Thyroid gland (tissue), 4 donors: ENCODE measurements around the gene FAM53B. TPM values are rescaled to one million over a fixed set of nuclear protein-coding genes. Genes with fewer than 3 reads are reported as not detected.

Experiments used
- DNase-seq, 2 donors: peaks; one replicate each; pipeline ENCODE4 v3.0.0-alpha.2; 2019
- H3K27ac ChIP-seq, 3 donors: fragments of 200-600 bp; sonication (generic); 1 replicate in 2 of 3; 2 replicates in 1 of 3; pipeline ENCODE4 v1.5.1; 2016 to 2019; ENCODE audit warnings: mild to moderate bottlenecking in 1 of 3, moderate library complexity in 1 of 3
- H3K27me3 ChIP-seq: fragments of 200-600 bp; sonication (generic); one replicate; pipeline ENCODE4 v1.5.1; 2019
- H3K36me3 ChIP-seq, 2 donors: fragments of 200-600 bp; sonication (generic); one replicate each; pipeline ENCODE4 v1.5.1; 2016 to 2019
- H3K4me1 ChIP-seq, 2 donors: fragments of 200-600 bp; sonication (generic); one replicate each; pipeline ENCODE4 v1.5.1; 2017 to 2019
- H3K4me3 ChIP-seq, 3 donors: fragments of 200-600 bp; sonication (generic); replicated peaks in 1 of 3; 1 replicate in 2 of 3; 2 replicates in 1 of 3; pipeline ENCODE4 v1.5.1; 2016; ENCODE audit warnings: mild to moderate bottlenecking in 1 of 3
- H3K9me3 ChIP-seq: fragments of 200-600 bp; sonication (generic); one replicate; pipeline ENCODE4 v1.5.1; 2017
- POLR2A ChIP-seq, 2 donors: fragments of 450-650 bp; IDR thresholded peaks; one replicate each; pipeline ENCODE4 v1.6.1; 2017; ENCODE audit warnings: antibody characterized with exemption in 2 of 2, mild to moderate bottlenecking in 2 of 2, moderate library complexity in 1 of 2
- WGBS, 2 donors: methylation state at CpG; one replicate each; pipeline ENCODE4 v1.1.5; 2017; 5-methylcytosine and 5-hydroxymethylcytosine counted together
- intact Hi-C: fragments of 100-400 bp; cut with DNase I; formaldehyde crosslinking; loops from one replicate; pipeline ENCODE4 v1.15.1; 2023
- total RNA-seq, 4 donors: library from RNA; depleted of rRNA; stranded (reverse); fragments of >200 nt; gene quantifications; one replicate each; pipeline ENCODE4 v1.2.3, GENCODE V29; 2016
- TF ChIP-seq, protein P1 (sequence below), 6 experiments: fragments of 200-600 bp in 3 of 6; fragments of 450-650 bp in 3 of 6; sonication (generic) in 3 of 6; IDR thresholded peaks; one replicate each; pipeline ENCODE4 v1.5.1; 2016 to 2019; ENCODE audit warnings: antibody characterized with exemption in 6 of 6, mild to moderate bottlenecking in 2 of 6, inconsistent platforms in 1 of 6, moderate library complexity in 1 of 6

Gene FAM53B
- total RNA-seq, 4 donors from 2014 or later: 37.6 to 96.3 (median 80.4) TPM

DNA sequence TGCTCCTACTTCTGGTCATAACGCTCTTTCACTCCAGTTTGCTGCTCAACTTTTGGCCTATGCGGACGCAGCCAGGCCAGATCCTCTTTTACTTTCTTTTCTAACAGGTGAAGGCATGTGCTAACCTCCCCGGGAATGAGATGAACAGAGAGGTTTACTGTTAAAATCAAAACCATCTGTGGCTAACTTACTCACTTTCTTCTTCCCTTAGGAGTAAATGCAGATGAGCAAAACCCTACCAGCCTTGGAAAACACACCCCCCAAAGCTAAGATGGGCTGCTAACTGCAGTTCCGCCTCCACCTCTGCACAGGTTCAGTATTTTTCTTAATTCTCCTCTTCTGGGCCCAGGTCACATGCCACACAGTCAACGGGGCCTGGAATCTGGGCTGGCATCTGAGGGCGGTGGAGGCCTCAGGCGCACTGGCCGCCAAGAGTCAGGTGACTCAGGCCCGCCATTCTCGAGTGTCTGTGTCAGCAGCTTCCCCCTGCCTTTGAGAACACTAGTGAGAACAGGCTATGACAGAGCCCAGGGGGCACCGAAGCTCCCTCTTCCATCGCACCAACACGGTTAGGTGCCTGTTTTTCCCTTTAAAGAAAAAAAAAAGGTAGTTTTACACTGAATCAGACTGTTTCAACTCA, 11.1 kb downstream of the FAM53B start:
- intact Hi-C loops: no loop called here
- Histone ChIP-seq H3K4me3 (no peak overlapping the region), H3K4me1 (peaks cover 97 to 100% of the 10 kb centered on the region in 2 donors), H3K9me3 (no peaks in the 10 kb centered on the region), H3K27me3 (no peaks in the 10 kb centered on the region), H3K36me3 (no peaks in the 10 kb centered on the region), H3K27ac (peak overlapping the region; percentile 87 to 98 (median 93))
- peak; percentile 97 for DNase-seq
- WGBS, 2 donors: 31% methylated on average over 14 of the region's 14 CpGs
- TF ChIP-seq, protein P1, sequence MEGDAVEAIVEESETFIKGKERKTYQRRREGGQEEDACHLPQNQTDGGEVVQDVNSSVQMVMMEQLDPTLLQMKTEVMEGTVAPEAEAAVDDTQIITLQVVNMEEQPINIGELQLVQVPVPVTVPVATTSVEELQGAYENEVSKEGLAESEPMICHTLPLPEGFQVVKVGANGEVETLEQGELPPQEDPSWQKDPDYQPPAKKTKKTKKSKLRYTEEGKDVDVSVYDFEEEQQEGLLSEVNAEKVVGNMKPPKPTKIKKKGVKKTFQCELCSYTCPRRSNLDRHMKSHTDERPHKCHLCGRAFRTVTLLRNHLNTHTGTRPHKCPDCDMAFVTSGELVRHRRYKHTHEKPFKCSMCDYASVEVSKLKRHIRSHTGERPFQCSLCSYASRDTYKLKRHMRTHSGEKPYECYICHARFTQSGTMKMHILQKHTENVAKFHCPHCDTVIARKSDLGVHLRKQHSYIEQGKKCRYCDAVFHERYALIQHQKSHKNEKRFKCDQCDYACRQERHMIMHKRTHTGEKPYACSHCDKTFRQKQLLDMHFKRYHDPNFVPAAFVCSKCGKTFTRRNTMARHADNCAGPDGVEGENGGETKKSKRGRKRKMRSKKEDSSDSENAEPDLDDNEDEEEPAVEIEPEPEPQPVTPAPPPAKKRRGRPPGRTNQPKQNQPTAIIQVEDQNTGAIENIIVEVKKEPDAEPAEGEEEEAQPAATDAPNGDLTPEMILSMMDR (IDR thresholded peaks at IDR 0.05): no peak
- TF ChIP-seq POLR2A (IDR thresholded peaks at IDR 0.05): peak in 1 of 2 donors; percentile 80

DNA sequence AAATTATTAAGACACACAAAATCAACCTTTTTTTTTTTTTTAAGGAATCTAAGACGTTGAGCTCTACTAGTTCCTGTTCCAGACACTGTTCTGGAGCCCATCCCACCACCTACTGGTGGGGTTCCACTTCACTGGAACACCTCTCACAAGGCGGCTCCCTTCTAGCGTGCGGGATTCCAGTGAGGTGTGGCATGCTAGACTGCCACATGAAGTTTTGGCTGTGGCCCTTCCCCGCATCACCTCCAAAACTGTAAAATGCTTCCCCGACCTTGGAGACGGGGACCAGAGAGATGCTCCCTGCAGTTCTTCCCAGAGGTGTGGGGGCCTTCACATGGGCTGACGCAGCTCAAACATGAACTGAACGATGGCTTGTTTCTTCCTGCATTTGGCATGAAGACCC, 12.6 kb downstream of the FAM53B start:
- intact Hi-C loops: no loop called here
- Histone ChIP-seq H3K9me3 (no peaks in the 10 kb centered on the region), H3K27me3 (no peaks in the 10 kb centered on the region), H3K4me1 (peaks cover 91 to 100% of the 10 kb centered on the region in 2 donors), H3K4me3 (no peak overlapping the region), H3K36me3 (no peaks in the 10 kb centered on the region), H3K27ac (peak overlapping the region; percentile 87 to 98 (median 93))
- peak; percentile 77 to 84 for DNase-seq
- TF ChIP-seq, protein P1 (IDR thresholded peaks at IDR 0.05): peak in 3 of 6 experiments; percentile 14 to 44 (median 36)
- TF ChIP-seq POLR2A (IDR thresholded peaks at IDR 0.05): no peak
- 62 to 71% methylated on average over 9 of the region's 9 CpGs for WGBS, 2 donors

DNA sequence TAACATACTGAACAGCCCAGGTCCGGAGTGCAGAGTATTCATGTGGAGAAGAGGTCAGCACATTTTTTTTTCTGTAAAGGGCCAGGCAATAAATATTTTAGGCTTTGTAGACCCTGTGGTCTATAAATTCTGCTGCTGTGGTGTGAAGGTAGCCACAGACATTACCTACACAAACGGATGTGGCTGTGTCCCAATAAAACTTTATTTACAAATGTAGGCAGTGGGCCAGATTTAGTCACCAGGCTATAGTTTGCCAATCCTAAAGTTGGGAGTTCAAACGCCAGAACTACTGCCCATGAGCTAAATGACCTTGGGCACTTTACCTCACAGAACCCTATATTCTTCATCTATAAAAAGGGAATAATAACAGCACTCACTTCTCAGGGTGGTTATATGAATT, 13.4 kb downstream of the FAM53B start:
- Histone ChIP-seq H3K9me3 (no peaks in the 10 kb centered on the region), H3K36me3 (no peaks in the 10 kb centered on the region), H3K27me3 (no peaks in the 10 kb centered on the region), H3K27ac (peak overlapping the region; percentile 87 to 98 (median 93)), H3K4me1 (peaks cover 89 to 100% of the 10 kb centered on the region in 2 donors), H3K4me3 (no peak overlapping the region)
- intact Hi-C loops: no loop called here
- 79 to 85% methylated on average over 3 of the region's 3 CpGs for WGBS, 2 donors
- DNase-seq: no peak
- TF ChIP-seq, protein P1 (IDR thresholded peaks at IDR 0.05): no peak
- TF ChIP-seq POLR2A (IDR thresholded peaks at IDR 0.05): no peak

DNA sequence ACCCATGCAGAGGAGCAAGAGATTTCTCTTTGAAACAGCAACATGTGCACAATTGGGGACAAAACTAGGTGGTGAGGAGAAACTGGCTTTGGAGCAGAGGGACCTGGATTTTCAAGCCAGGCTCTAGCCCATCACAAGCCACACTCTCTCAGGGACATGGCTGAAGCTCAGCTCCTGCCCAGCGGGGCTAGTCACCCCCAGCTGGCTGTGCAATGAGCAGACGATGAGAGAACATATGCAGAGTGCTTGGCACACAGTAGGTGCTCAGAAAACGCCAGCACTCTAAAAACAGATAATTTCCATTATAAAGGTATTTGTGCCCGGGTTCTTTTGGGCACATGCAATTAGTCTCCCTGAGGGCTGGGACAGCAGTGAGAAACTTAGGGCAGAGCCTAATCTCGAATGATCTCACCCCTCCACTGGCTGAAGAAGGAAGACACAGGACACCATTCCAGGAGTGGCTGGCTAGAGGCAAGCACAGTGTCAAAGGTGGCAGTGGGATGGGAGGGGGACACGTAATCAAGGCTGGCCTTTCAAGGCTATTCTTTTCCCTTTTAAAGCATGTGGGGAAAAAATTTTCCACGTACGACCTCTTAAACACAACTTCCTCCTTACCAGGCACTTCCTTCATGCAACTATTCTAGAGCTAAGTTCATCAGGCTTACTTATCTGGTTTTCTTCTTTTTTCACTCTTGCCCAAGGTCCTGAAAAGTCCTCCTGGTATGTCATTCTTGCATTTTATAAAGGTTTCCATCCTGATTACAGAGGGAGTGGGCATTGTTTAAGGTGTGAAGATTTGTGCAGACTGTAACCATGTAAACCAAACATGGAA, 15.1 kb downstream of the FAM53B start:
- H3K27ac ChIP-seq: peak overlapping the region; percentile 21 to 98 (median 93)
- no peaks in the 10 kb centered on the region for H3K9me3 ChIP-seq
- no peaks in the 10 kb centered on the region for H3K36me3 ChIP-seq
- TF ChIP-seq POLR2A (IDR thresholded peaks at IDR 0.05): no peak
- TF ChIP-seq, protein P1 (IDR thresholded peaks at IDR 0.05): no peak
- peaks cover 89 to 100% of the 10 kb centered on the region in 2 donors for H3K4me1 ChIP-seq
- DNase-seq: no peak
- H3K27me3 ChIP-seq: no peaks in the 10 kb centered on the region
- no peak overlapping the region for H3K4me3 ChIP-seq
- intact Hi-C loops: no loop called here
- 70 to 75% methylated on average over 8 of the region's 8 CpGs for WGBS, 2 donors
